ENCODE results near the gene ANKRD34A.

ANKRD34A gene

DNA sequence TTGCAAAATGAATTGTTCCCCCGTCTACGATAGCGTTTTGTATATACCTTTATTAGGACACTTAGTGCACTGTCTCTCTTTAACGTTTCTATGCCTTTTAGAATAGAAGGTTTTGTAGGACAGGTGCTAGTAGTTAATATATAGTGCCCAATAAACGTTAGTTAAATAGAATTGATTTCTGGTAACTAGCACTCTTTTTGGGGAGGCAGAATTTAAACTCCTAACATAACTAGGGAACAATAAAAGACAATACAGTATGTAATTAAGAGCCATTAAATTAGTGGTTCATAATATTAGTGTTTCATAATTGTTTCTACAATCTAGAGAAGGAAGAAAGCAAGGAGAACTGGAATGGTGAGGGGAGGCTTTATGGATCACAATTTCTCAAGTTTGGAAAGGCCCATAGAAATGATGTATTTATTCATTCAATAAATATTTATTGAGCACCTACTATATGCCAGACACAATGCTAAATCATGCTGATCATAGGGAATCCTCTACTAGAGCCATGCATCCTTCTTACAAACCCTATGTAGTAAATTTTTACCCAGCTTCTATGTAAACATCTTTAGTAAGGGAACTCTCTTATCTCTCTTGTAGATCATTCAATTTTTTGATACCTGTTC, 857 bp upstream of the ANKRD34A start:
- no peak for DNase-seq

DNA sequence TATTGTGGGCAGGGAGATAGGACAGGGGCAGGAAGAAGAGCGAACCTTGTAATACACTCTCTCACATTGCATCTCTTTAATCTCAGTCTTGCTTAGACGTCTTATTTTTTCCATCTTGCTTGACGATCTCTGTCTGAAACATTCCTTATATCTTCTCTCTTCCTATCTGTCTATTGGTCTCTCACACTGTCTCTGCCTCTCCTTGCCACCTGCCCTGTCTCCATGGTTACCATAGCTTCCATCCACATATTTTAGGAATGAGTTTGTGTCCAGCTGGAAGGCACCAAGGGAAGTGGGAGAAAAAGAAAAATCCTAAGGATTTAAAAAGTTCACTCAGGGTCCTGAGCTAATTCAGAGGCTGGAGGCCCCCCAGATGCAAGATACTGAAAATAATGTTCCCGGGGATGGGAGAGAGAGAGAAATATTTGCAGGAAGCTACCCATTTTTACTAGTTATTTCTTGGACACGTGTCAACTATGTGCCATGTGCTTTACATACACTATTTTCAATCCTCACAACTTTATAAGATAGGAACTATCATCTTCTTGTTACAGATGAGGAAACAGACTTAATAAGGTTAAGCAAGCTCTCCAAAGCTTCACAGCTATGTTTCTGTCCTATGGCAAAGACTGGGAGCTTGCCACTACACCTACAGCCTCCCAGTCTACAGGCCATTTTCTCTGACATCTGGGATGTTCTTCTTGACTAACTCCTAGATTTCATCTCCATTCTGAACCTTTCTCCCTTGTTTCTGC, 933 bp downstream of the ANKRD34A start:
- DNase-seq: peak; percentile 75 to 83

DNA sequence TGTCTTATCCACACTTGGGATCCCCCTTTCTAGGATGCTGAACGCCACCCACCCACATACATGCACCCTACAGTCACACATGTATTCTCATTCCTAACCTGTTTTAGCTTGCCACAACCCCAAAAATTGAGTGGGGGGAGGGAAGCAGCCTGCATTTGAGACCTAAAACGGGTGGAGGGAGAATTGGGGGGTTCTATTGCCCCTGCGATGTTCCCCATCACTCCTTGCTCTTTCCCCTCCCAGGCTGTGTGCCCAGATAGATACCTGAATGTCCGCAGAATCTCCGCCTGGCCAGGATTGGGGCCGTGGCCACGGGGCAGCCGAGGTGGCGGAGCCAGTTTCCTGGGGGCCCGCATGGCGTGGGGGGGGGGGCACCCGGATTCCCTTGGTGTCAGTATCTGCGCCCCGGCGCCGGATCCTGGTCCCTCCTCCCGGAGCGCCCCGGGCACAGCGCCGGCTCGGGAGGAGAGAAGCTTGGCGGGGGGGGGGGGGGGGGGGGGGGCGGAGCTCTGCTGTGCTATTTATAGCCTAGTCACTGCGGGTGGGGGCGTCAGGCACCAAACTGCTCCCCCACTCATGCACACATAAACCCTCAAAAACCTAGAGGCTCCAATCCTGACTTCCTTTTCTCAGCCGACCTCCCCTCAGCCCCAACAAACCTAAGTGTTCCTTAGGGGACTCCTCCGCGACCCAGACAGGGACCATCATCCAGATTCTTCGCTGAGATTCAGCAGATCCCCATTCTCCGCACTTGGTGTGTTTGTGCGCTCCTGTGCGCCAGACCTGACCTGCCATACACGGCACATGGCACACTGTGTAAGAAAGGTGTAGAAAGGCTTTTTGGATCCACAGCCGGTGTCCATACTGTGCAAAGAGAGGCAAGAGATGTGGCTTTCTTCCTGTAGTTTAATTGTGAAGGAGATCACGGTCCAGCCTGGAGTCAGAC, 1.9 kb downstream of the ANKRD34A start:
- peak; percentile 41 to 58 for DNase-seq

DNA sequence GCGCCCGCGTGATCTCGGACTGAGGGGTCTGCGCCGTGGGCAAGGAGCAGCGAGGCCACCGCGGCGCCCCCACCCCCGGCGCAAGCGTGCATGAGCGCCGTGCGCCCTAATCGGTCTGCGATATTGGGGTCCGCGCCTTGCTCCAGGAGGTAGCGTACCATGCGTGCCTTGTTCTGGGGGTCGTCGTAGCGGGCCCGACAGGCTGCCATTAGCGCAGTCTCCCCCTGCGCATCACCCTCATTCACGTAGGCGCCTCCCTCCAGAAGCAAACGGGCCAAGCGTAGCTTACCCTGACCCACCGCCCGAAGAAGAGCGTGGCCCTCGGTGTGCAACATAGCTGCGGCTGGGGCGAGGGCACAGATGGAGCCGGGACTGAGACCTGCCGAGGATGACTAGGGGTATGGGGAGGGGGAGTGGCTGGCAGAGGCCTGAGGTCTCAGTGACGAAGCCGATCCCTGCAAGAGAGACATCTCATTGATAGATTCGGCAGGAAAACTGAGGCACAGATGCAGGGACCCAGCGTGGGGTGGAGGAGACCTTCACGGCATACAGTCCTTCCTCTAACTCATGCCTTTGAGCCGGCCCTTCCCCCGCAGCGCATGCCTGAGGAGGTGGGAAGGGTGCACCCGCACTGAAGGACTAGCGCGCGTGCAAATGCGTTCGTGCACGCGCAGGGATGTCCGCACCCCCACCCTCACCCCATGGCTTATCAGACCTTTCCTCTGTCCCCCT, 2.8 kb downstream of the ANKRD34A start:
- peak; percentile 35 to 57 for DNase-seq

DNA sequence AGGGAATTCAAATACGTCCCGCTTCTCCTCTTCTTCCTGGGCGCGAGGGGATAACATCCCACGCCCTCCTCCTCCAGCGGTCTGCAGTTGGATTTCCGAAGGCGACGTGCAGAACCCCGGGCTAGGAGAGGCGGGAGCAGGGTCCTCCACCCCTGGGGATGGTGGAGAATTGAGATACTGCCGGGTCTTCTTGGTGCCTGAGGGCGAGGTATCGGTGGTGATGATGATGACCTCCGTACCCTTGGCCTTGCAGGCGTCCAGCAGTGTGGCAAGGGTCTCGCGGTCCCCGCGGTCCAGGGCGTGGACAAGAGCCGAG, 3.3 kb downstream of the ANKRD34A start:
- peak in 1 of 2 experiments; percentile 31 for DNase-seq

DNA sequence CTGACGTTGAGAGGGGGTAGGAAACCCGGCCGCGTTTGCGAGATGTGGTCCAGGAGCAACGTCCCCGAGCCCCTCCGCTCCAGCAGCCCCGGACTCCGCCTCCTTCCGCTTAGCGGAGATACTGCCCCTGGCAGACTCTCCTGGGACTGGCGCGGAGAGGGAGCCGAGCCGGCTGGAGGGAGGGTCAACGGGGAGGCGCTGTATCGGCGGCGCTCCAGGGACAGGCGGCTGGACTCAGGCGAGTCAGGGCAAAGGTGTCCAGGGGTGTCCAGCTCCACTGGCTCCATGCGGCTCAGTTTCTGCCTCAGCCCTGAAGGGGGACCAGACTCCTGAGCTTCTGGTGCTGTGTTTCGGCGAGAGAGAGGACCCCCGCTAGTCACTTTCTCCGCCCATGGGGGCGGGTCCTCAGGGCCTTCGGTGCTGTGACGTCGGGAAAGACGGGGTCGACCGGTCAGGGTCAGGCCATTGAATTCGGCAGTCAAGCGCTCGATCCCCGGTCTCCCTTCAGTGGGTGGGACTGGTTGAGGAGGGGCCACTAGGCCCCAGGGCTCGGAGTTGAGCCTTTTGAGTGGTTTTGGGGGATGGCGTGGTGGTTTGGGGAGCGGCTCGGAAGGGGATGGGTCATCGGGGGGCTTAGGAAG, 3.8 kb downstream of the ANKRD34A start:
- peak; percentile 91 to 92 for DNase-seq

DNA sequence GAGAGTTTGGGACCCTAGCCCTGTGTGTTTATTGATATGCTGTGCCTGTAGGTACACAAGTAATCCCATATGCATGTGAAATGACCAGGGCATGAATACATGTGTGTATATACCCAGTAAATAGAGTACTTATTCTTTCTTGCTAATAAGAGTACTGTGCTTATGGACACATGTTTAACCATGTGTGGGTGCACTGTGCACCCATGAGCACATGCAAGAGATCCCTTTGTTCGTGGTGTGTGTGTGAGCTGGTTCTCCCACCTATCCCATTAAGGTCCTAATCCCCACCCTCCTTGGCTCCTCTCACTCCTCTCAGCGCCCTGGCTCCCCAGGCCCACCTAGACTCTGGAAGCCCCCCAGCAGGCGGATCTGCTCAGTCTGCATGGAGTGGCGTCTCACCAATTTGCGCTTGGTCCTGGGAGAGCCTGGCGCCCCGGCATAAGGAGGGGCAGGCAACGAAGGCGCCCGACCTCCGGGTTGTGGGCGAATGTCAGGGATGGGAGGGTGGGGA, 4.4 kb downstream of the ANKRD34A start:
- DNase-seq: peak in 1 of 2 experiments; percentile 37

DNA sequence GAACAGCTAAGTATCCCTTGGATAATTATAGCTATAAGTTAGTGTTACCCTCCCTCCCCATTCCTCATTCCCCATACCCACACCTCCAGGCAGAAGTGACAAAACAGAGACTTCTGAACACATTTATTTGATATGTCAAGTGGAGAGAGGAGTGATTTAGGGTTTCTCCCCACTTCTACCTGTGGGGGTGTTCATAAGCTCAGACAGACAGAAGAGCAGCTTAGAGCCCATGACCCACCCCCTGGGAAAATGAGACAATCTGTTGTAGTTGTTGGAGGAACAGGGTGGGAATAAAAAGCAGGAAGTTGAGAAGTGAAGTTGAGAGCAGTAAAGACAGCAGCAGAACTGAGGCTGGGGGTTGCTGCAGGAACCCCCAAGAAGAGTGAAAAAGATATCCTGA, 5.0 kb downstream of the ANKRD34A start:
- no peak for DNase-seq

DNA sequence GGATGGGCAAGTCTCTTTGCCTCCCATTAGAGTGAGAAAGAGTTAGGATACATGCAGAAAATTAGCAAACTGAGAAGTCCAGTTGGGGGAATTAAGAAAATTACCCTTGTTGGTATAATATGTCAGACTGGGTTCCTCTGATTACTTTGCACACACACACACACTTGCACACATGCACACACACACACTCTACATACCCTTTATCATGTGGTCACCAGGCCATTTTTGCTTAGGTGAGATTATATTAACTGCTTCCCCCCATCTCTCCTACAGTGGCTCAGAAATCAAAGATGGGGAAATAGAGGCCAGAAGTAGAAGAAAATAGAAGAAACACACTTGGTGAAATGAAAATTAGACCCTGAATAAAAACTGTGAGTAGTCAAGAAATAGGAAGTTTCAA, 5.6 kb downstream of the ANKRD34A start:
- DNase-seq: no peak

DNA sequence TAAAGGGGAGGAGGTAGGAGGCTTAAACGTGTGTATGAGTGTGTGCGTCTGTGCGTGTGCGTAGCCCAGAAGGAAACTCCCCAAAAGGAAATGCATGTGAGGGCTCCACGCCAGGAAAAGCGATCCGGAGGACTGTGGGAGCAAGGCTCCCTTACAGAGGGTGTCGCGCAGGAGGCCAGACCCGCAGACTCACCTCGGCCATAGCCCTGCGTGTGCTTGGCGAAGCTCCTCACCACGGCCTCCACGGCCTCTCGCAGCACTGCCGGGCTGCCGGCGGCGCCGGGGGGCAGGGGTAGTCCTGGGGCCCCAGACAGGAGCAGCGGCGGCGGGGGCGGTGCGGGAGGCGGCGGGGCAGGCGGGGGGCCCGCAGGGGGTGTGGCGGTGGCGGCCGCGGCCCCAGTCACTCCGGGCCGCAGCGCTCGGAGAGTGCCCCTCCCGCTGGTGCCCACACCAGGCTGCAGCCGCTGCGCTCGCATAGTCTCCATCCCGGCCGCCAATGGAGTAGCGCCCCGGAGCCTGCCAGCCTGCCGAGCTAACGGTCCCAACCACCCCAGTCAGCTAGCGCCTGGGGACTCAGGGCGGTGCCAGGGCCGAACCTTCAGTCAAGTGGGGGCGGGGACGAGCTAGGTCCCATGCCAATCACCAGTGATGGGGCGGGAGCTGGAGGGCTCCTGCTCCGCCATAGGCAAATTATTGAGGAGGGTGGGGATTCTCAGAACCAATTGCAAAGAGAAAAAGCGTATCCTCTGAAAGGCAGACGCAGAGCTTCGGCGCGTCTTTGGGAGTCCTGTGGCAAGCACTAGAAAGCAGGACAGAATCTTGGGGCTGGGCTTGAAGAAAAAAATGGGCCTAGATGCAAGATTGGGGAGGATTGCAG, 6.7 kb downstream of the ANKRD34A start, which contains the start of gene LIX1L:
LIX1L (minus strand) TSS at position 575 of the 877 bp plus-strand sequence; CDS start at position 485, 90 bp downstream.
- peak; percentile 99 to 100 for DNase-seq

DNA sequence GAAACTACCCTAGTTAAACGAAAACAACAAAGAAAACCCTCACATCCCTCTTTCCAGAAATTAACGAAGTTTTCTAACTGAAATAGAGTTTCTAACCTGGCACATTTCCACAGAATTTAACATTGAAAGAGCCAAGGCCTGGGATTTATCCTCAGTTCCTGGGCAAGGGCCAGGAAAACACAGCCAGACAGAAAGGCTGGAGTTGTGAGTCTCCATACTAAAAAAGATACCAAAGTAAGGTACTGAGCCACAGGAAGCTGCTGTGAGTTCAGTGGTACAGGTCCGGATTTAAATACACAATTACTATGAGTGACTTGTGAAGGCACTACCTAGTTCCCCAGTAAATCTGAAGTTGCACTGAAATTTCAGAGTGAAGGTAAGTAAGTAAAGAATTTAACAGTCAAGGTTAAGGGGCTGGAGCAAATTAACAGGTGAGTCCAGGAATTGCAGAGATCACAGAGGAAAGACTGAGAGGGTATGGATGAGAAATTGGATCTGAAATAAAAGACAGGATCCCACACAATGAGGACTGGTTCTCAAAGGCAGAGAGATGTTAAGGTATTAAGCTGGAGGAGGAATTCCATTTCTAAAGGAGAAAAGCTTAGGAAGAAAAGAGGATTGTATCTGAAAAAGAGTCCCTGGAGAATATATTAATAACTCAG, 7.5 kb downstream of the ANKRD34A start:
- DNase-seq: peak in 1 of 2 experiments; percentile 17

DNA sequence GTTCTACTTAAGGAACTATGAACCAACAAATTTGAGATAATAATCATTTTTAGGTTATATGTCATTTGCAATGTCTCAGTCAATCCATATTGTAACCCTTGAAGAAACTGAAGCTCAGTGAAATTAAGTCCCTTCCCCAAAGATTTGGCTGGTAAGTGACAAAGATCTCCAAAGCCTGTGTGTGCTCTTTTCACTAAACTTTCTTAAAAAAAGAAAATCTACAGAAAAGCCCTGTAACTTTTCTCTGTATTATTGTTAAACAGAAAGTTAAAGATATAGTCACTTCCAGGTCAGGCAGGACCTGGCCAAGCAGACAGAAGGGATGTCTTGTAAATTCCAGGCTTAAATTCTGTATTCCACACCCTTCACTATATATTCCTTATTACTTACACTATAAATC, 8.0 kb downstream of the ANKRD34A start:
- DNase-seq: no peak

DNA sequence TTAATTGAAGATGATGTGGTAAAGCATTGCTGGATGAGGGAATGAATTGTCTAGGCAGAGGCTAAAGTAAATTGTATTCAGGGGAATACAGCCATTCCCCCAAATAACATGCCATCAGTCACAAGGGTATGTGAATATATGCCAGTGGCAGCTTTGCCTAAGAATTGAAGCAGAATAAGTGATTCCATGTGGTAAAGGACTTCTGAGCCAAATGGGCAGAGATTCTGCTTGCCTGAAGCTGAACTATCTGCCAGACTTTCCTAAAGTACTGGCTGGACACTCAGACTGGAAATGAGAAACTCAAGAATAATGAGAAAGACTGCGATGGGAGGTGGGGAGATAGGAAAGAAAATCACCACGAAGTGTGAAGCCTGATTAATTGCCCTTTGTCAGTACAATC, 8.9 kb downstream of the ANKRD34A start:
- DNase-seq: no peak

DNA sequence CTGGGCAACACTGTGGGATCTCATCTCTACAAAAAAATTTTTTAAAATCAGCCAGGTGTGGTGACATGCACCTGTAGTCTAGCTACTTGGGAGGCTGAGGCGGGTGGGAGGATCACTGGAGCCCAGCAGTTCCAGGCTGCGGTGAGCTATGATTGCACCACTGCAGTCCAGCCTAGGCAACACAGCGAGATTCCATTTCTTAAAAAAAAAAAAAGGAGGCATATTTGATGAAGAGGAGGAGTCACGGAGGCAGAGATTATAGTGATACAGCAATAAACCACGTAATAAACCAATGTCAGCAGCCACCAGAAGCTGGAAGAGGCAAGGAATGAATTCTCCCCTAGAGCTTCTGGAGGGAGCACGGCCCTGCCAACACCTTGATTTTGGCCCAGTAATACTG, 10.5 kb downstream of the ANKRD34A start:
- DNase-seq: no peak

DNA sequence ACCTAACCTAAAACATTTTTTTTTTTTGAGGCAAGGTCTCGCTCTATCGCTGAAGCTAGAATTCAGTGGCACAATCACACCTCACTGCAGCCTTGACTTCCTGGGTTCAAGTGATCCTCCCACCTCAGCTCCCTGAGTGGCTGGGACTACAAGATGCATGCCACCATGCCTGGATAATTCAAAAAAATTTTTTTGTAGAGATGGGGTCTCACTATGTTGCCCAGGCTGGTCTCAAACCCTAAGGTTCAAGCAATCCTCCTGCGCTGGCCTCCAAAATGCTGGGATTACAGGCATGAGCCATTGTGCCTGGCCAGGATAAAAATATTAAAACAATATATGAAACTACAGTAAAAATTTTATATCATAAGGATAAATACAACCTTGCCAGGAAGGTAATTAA, 11.5 kb downstream of the ANKRD34A start:
- DNase-seq: no peak

DNA sequence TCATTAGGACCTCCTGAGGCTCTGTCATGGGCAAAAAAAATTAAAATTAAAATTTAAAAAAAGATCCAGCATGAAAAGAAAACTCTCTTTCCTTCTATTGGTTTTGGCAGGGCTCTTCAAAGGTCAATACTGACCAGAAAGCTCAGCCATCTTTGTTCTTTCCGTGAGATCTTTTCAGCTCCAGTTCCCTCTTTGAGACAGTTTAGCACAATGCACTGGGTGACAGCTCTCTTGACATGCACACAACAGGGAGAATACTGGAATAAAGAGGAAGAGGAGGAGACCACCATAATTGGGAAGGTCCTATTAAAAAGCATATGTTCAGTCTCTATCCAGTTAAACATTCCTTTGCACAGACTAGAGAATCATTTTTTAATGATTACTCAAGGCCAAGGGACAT, 12.8 kb downstream of the ANKRD34A start:
- DNase-seq: no peak

DNA sequence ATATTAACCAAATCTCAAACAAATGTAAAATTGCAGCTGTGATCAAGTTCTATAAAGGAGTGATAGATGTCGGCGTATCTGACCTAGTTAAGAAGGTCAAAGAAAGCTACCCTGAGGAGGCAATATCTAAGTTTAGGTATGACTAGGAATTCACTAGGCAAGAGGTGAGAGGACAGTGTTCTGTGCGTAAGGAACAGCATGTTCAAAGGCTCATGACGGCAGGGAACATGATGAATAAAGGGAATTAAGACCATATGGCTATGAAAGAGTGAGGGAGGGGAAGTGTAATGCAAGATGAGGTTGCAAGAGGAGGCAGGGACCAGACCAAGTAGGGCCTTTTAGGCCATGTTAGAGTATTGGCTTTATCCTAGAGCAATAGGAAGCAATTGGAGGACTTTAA, 15.2 kb downstream of the ANKRD34A start:
- DNase-seq: no peak

DNA sequence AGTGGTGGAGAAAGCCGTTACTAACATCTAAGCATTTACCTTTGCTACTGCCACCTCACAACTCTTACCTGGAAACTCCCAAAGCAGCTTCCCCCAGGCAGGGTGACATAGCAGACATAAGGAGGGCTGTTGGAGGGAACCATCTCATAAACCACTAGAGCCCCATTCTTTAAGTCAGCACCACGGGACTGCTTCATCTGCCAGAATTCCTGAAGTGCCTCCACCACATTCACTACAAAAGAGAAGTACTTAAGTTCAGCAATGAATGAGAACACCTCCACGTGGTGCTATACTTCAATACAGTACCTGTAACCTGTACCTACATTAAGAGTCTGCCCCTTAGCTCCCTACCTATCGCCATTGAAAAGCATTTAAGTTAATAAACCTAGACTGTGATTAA, 16.8 kb downstream of the ANKRD34A start:
- DNase-seq: no peak

DNA sequence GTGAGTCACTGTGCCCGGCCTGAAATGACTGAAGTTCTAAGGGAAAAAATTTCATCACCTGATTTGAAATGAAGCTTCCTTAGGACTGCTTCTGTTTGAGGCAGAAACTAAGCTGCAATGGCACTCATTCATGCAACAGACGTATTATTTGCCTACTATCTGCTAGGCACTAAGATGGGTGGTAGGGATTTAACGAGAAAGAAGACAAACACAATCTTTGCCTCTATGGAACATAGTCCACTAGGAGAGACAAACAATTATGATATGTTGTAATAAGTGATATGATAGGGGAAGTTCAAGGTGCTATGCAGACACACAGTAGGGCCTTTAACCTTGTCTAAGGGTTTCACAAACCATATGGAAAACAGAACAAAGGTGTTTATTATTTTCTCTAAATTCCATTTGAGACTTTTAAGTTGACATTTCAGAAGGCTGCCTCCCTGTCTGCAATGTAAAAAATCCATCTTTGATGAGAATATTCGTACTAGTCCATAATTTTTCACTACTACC, 17.8 kb downstream of the ANKRD34A start:
- no peak for DNase-seq

DNA sequence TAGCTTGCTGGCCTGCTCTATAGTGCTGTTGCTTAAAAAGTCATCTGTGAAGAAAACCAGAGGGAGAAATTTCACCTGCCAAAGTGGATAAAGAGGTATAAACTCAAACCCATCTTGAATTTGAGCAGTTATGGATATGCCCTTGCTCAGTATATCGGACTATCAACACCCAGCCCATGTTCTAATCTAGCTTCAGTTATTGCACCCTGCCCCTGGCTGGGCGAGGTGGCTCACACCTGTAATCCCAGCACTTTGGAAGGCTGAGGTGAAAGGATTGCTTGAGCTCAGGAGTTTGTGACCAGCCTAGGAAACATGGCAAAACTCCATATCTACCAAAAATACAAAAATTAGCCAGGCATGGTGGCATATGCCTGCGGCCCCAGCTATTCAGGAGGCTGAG, 19.8 kb downstream of the ANKRD34A start:
- DNase-seq: no peak

All from SHP77 (cell line).